GM18526 (cell line): ENCODE data around the gene MRPL24.

Experiments
- POLR2A ChIP-seq: IDR thresholded peaks from 3 replicates; pipeline ENCODE4 v1.6.1; 2011; ENCODE audit not compliant: insufficient read length; ENCODE audit errors: extremely low read depth

The MRPL24 gene

GRCh38 chr1:156738916-156739315, 2.0 kb downstream of the MRPL24 start:
- no peak for TF ChIP-seq POLR2A

GRCh38 chr1:156738407-156738806, 2.5 kb downstream of the MRPL24 start:
- no peak for TF ChIP-seq POLR2A

GRCh38 chr1:156733989-156734584, 6.8 kb downstream of the MRPL24 start:
- TF ChIP-seq POLR2A = no peak

- TF ChIP-seq POLR2A = peak; percentile 65
Observed at GRCh38 chr1:156728599-156729462, 12.1 kb downstream of the MRPL24 start, which contains the start of gene ISG20L2. Gene ISG20L2, minus strand, starts transcription at chr1:156728766. Its CDS starts 1,114 bp downstream, at chr1:156727652.

GRCh38 chr1:156727926-156728598, 12.8 kb downstream of the MRPL24 start, which contains the start of gene METTL25B:
Gene METTL25B, plus strand, starts transcription at chr1:156728469. Its CDS starts 636 bp downstream, at chr1:156729105.
- peak; percentile 78 for TF ChIP-seq POLR2A

GRCh38 chr1:156727492-156727891, 13.4 kb downstream of the MRPL24 start:
- TF ChIP-seq POLR2A = no peak

GRCh38 chr1:156726549-156727226, 14.2 kb downstream of the MRPL24 start:
- no peak for TF ChIP-seq POLR2A

- TF ChIP-seq POLR2A = no peak
Observed at GRCh38 chr1:156725683-156726280, 15.1 kb downstream of the MRPL24 start.

- no peak for TF ChIP-seq POLR2A
Observed at GRCh38 chr1:156721535-156721934, 19.4 kb downstream of the MRPL24 start.

- TF ChIP-seq POLR2A = no peak
Observed at GRCh38 chr1:156721131-156721530, 19.8 kb downstream of the MRPL24 start.

GRCh38 chr1:156717351-156717750, 23.5 kb downstream of the MRPL24 start:
- no peak for TF ChIP-seq POLR2A

GRCh38 chr1:156714830-156715229, 26.1 kb downstream of the MRPL24 start:
- TF ChIP-seq POLR2A = no peak

GRCh38 chr1:156712626-156713025, 28.3 kb downstream of the MRPL24 start:
- no peak for TF ChIP-seq POLR2A

- TF ChIP-seq POLR2A = no peak
Observed at GRCh38 chr1:156711011-156711817, 29.7 kb downstream of the MRPL24 start.
